Neural cell (in vitro differentiated cells): Measurements from ENCODE around the gene MBD4. TPM values are rescaled to one million over a fixed set of nuclear protein-coding genes. Genes with fewer than 3 reads are reported as not detected.

ENCODE experiments used
- H2AFZ ChIP-seq: fragments of 200-600, 300-800 bp; sonication (generic), shearing (Covaris generic); 2 replicates; pipeline ENCODE4 v1.6.0; 2014; ENCODE audit warnings: low read depth, mild to moderate bottlenecking, antibody characterized with exemption, low read length, moderate library complexity
- H3F3A ChIP-seq: fragments of 200-600 bp; shearing (Covaris generic); 2 replicates; pipeline ENCODE4 v1.6.1; 2016; ENCODE audit warnings: mild to moderate bottlenecking, moderate library complexity, mixed read lengths, antibody characterized with exemption, low read length; ENCODE audit not compliant: insufficient read depth, poor library complexity, severe bottlenecking
- H3K27ac ChIP-seq: fragments of 200-600, 300-800 bp; sonication (generic), shearing (Covaris generic); 2 replicates; pipeline ENCODE4 v1.5.1; 2014; ENCODE audit warnings: mild to moderate bottlenecking, low read length, moderate library complexity
- H3K27me3 ChIP-seq: fragments of 300-800, 200-600 bp; sonication (generic), shearing (Covaris generic); 2 replicates; pipeline ENCODE4 v1.6.0; 2014; ENCODE audit warnings: mild to moderate bottlenecking, low read depth, low read length, moderate library complexity; ENCODE audit not compliant: insufficient read depth
- H3K36me3 ChIP-seq: fragments of 300-800, 200-600 bp; sonication (generic), shearing (Covaris generic); 2 replicates; pipeline ENCODE4 v1.5.1; 2014; ENCODE audit warnings: mild to moderate bottlenecking, antibody characterized with exemption, low read length, moderate library complexity; ENCODE audit not compliant: insufficient read depth
- H3K4me2 ChIP-seq: fragments of 300-800, 200-600 bp; sonication (generic), shearing (Covaris generic); 2 replicates; pipeline ENCODE4 v1.6.0; 2014; ENCODE audit warnings: mild to moderate bottlenecking, low read length
- H3K4me3 ChIP-seq: fragments of 300-800, 200-600 bp; sonication (generic), shearing (Covaris generic); 2 replicates; pipeline ENCODE4 v1.5.1; 2014; ENCODE audit warnings: mild to moderate bottlenecking, low read length, moderate library complexity
- H3K79me2 ChIP-seq: fragments of 200-600 bp; shearing (Covaris generic); replicated peaks from 2 replicates; pipeline ENCODE4 v1.6.0; 2014; ENCODE audit warnings: mild to moderate bottlenecking, low read length, moderate library complexity; ENCODE audit not compliant: insufficient read depth
- H3K9ac ChIP-seq: fragments of 300-800, 200-600 bp; sonication (generic), shearing (Covaris generic); 2 replicates; pipeline ENCODE4 v1.6.1; 2016; ENCODE audit warnings: mild to moderate bottlenecking, low read length, mixed read lengths
- H3K9me2 ChIP-seq: fragments of 200-600 bp; shearing (Covaris generic); 2 replicates; pipeline ENCODE4 v1.6.1; 2016; ENCODE audit warnings: mild to moderate bottlenecking, low read length, mixed read lengths; ENCODE audit not compliant: insufficient read depth
- H3K9me3 ChIP-seq: fragments of 200-600, 300-800 bp; sonication (generic), shearing (Covaris generic); 2 replicates; pipeline ENCODE4 v1.6.1; 2016; ENCODE audit warnings: mild to moderate bottlenecking, mixed run types, low read length, moderate library complexity, mixed read lengths
- H4K20me1 ChIP-seq: fragments of 200-600 bp; shearing (Covaris generic); 2 replicates; pipeline ENCODE4 v1.6.1; 2016; ENCODE audit warnings: mild to moderate bottlenecking, mixed run types; ENCODE audit not compliant: insufficient read depth
- EP300 ChIP-seq: fragments of 450-650 bp; conservative IDR thresholded peaks from 2 replicates; pipeline ENCODE4 v1.6.1; 2014; ENCODE audit warnings: antibody characterized with exemption, mild to moderate bottlenecking, moderate library complexity; ENCODE audit not compliant: poor library complexity, severe bottlenecking
- EZH2 ChIP-seq: fragments of 200-600, 300-800 bp; shearing (Covaris generic), sonication (generic); IDR thresholded peaks from 2 replicates; pipeline ENCODE4 v1.6.1; 2014; ENCODE audit warnings: antibody characterized with exemption, low read length, borderline replicate concordance, mild to moderate bottlenecking; ENCODE audit not compliant: insufficient read depth, poor library complexity, severe bottlenecking
- MXI1 ChIP-seq: fragments of 450-650 bp; conservative IDR thresholded peaks from 2 replicates; pipeline ENCODE4 v1.6.1; 2014; ENCODE audit warnings: antibody characterized with exemption, mild to moderate bottlenecking; ENCODE audit not compliant: poor library complexity, severe bottlenecking
- POLR2AphosphoS5 ChIP-seq: IDR thresholded peaks from 2 replicates; pipeline ENCODE4 v1.6.1; 2012
- RAD21 ChIP-seq: fragments of 450-650 bp; conservative IDR thresholded peaks from 2 replicates; pipeline ENCODE4 v1.6.1; 2014; ENCODE audit warnings: antibody characterized with exemption, mild to moderate bottlenecking, moderate library complexity
- SMC3 ChIP-seq: fragments of 450-650 bp; conservative IDR thresholded peaks from 2 replicates; pipeline ENCODE4 v1.6.1; 2014; ENCODE audit warnings: antibody characterized with exemption, mild to moderate bottlenecking, moderate library complexity; ENCODE audit not compliant: poor library complexity
- TAF1 ChIP-seq: IDR thresholded peaks from 2 replicates; pipeline ENCODE4 v1.6.1; 2012; ENCODE audit warnings: low read depth
- polyA plus RNA-seq: library from polyadenylated mRNA; depleted of rRNA; stranded (reverse); fragments of >200 nt; gene quantifications from 2 replicates; pipeline ENCODE4 v1.2.3, GENCODE V29; 2014
- TF ChIP-seq, protein P1 (sequence below): IDR thresholded peaks from 2 replicates; pipeline ENCODE4 v1.6.1; 2012; ENCODE audit warnings: borderline replicate concordance
- TF ChIP-seq, protein P2 (sequence below): fragments of 450-650 bp; IDR thresholded peaks from 2 replicates; pipeline ENCODE4 v1.5.1; 2014; ENCODE audit warnings: antibody characterized with exemption, mild to moderate bottlenecking, moderate library complexity; ENCODE audit not compliant: poor library complexity, severe bottlenecking

Gene MBD4
- polyA plus RNA-seq, 1 donor from 2014 or later = 50.0 TPM

DNA sequence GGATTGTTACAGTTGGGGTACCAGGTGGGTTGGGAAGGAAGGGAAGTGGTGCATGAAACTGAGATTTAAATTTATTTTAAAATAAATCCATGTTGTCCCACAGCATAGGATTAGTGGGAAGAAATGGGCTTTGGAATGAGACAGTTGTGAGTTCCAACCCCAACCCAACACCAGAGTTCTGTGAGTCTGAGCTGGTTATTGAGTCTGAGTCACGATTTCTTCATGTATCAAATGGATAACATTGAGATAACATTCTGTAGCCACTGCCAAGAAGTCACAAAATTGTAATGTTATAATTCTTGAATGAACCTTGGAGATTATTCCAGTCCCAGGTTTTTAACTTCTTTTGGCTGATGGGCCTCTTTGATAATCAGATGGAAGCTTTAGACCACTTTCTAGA, 14.0 kb upstream of the MBD4 start:
- Histone ChIP-seq H3F3A (no peaks in the 10 kb centered on the region), H4K20me1 (no peaks in the 10 kb centered on the region), H3K9ac (no peak overlapping the region), H3K9me2 (no peaks in the 10 kb centered on the region), H3K27me3 (no peaks in the 10 kb centered on the region), H2AFZ (no peak overlapping the region), H3K4me3 (no peak overlapping the region), H3K79me2 (no peaks in the 10 kb centered on the region), H3K36me3 (no peaks in the 10 kb centered on the region), H3K27ac (no peak overlapping the region), H3K4me2 (no peak overlapping the region), H3K9me3 (no peaks in the 10 kb centered on the region)
- TF ChIP-seq, protein P1, sequence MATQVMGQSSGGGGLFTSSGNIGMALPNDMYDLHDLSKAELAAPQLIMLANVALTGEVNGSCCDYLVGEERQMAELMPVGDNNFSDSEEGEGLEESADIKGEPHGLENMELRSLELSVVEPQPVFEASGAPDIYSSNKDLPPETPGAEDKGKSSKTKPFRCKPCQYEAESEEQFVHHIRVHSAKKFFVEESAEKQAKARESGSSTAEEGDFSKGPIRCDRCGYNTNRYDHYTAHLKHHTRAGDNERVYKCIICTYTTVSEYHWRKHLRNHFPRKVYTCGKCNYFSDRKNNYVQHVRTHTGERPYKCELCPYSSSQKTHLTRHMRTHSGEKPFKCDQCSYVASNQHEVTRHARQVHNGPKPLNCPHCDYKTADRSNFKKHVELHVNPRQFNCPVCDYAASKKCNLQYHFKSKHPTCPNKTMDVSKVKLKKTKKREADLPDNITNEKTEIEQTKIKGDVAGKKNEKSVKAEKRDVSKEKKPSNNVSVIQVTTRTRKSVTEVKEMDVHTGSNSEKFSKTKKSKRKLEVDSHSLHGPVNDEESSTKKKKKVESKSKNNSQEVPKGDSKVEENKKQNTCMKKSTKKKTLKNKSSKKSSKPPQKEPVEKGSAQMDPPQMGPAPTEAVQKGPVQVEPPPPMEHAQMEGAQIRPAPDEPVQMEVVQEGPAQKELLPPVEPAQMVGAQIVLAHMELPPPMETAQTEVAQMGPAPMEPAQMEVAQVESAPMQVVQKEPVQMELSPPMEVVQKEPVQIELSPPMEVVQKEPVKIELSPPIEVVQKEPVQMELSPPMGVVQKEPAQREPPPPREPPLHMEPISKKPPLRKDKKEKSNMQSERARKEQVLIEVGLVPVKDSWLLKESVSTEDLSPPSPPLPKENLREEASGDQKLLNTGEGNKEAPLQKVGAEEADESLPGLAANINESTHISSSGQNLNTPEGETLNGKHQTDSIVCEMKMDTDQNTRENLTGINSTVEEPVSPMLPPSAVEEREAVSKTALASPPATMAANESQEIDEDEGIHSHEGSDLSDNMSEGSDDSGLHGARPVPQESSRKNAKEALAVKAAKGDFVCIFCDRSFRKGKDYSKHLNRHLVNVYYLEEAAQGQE = no peak
- TF ChIP-seq EP300 = no peak
- TF ChIP-seq, protein P2, sequence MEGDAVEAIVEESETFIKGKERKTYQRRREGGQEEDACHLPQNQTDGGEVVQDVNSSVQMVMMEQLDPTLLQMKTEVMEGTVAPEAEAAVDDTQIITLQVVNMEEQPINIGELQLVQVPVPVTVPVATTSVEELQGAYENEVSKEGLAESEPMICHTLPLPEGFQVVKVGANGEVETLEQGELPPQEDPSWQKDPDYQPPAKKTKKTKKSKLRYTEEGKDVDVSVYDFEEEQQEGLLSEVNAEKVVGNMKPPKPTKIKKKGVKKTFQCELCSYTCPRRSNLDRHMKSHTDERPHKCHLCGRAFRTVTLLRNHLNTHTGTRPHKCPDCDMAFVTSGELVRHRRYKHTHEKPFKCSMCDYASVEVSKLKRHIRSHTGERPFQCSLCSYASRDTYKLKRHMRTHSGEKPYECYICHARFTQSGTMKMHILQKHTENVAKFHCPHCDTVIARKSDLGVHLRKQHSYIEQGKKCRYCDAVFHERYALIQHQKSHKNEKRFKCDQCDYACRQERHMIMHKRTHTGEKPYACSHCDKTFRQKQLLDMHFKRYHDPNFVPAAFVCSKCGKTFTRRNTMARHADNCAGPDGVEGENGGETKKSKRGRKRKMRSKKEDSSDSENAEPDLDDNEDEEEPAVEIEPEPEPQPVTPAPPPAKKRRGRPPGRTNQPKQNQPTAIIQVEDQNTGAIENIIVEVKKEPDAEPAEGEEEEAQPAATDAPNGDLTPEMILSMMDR = no peak
- TF ChIP-seq SMC3 = no peak
- TF ChIP-seq EZH2 = no peak
- TF ChIP-seq RAD21 = no peak
- no peak for TF ChIP-seq POLR2AphosphoS5
- no peak for TF ChIP-seq TAF1
- TF ChIP-seq MXI1 = no peak

DNA sequence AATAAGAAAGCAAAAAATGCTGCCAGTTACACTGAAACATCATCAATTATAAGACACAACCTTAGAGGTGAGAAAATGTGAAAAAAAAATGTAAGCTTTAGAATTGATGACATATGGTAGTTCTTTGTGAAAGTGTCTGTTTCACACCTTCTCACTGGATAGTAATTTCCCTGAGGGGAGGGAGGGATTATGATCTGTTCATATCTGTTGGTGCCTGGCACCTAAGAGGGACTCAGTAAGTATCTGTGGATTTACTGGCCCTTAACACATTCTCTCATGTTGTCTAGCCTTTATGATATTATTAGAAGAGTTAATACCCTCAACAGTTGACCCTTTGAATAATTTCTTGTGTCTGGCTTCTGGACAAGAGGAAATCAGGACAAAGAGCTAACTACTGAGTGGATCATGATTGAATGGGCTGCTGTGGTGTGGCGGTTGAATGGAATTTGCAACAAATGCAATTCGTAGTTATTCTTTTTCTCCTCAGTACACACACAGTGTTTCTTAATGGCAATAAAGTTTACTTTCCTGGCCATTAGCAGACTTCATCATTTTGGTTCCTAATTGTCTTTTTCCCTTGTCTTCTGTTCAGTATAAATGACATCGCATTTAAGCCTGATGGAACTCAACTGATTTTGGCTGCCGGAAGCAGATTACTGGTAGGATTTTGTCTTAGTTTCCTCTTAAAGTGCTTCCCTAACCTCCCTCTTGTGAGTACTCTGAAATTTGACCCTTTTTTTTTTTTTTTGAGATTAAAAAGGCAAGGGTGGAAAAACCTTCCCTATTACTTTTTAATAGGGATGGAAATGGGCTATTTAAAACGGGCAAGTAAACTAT, 9.7 kb upstream of the MBD4 start:
- Histone ChIP-seq H3K27ac (no peak overlapping the region), H3K36me3 (no peaks in the 10 kb centered on the region), H3K27me3 (no peaks in the 10 kb centered on the region), H3K79me2 (no peaks in the 10 kb centered on the region), H3K4me3 (no peak overlapping the region), H3K9me3 (no peaks in the 10 kb centered on the region), H3K9ac (no peak overlapping the region), H3K9me2 (no peaks in the 10 kb centered on the region), H4K20me1 (no peaks in the 10 kb centered on the region), H3K4me2 (no peak overlapping the region), H3F3A (no peaks in the 10 kb centered on the region), H2AFZ (no peak overlapping the region)
- TF ChIP-seq EP300 (no peak), MXI1 (no peak), EZH2 (no peak)
- TF ChIP-seq, protein P1 = no peak
